ENCODE data around the gene ZSCAN29.

Gene ZSCAN29

GRCh38 chr15:43346305-43346704, 24.5 kb downstream of the ZSCAN29 start:
- no peak for DNase-seq

DNA sequence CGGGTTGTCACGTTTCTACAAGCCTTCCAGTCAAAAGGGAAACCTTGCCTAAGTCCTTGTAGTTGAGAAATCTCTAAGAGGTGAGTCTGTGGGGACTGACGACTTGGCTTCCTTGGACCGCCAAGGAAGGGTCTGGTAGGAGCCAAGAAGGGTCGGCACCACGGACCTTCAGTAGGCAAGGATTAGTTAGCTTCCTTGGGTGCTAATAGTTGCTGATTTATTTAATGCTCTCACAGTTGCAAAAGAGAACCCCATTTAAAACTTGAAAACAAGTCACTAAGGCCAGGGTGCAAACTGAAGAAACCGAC, 40.1 kb downstream of the ZSCAN29 start:
- DNase-seq, result no peak

DNA sequence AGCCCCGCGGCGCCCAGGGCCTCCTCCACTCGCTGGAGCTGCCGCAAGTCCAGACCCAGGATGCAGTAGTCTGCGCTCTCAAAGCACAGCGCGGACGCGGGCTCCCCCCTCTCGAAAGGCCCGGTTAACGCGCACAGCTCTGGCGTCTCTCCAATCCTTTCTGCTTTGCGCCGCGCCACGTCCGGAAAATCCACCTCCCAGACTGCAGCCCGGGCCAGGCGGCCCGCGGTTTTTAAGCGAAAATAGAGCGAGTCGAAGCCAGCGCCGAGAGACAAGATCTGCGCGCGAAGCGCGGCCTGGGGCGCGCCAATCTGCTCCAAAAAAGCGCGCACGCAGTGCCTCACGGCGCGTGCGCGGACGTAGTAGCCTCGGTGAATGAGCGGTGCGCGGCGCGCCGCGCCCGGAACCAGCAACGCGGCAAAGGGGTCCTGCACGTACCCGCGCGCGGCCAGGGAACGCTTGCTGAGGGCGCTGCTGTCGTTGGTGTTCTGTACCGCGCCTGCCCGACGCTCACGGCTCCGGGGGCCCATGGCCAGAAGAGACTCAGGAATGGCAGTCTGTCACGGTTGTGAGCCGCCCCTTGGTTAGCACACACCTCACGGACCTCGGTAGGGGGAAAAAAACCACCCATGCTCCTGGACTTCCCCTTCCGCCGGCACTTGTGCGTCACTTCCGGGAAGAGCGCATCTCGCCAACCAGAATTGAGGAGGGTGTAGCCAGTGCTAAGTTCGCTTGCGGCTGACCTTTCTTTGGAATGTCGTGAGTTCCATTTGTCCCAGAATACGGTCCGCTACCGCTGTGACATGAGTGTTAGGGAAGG, 40.7 kb downstream of the ZSCAN29 start, which contains the start of gene LCMT2:
TSS of gene LCMT2 (minus strand) at position 614 of the 820 bp plus-strand sequence. CDS start at position 530, 84 bp downstream.
- peak; percentile 22 for DNase-seq

DNA sequence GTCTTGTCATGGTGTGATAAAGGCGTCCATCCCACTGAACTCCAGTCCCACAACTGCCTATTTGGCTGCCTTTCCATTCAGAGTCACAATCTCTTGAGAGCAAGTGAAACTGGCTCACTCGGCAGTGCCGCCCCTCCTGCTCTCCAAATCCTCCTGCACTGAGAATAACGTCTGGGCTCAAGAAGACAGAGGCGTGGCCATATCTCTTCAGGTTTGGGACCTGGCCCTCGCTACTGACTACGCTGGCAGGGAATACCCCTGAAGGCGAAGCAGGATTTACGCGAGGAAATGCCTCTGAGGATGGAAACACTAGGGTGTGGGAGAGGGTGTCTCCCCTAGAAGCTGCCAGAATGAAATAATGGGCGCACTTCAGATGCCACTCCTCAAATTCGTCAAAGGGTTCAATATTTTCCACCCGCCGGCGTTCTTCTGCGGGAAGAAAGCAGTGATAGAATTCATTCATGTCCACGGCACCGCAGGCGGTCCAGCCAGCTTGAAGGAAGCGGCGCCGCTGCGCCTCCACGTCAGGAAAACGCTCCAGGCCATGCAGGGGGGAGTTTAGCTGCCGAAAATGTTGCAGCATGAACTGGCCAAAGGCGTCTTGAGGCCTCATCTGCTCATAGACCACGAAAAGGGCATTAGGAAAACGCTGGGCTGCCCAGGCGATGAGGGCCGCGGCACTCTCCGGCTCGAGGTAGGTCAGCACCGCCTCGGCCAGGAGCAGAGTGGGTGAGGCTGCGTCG, 41.5 kb downstream of the ZSCAN29 start:
- no peak for DNase-seq

- DNase-seq, result no peak
Observed at GRCh38 chr15:43325039-43325684, 45.7 kb downstream of the ZSCAN29 start.

GRCh38 chr15:43318990-43319771, 51.7 kb downstream of the ZSCAN29 start:
- no peak for DNase-seq

GRCh38 chr15:43317566-43318184, 53.2 kb downstream of the ZSCAN29 start:
- DNase-seq, result no peak

DNA sequence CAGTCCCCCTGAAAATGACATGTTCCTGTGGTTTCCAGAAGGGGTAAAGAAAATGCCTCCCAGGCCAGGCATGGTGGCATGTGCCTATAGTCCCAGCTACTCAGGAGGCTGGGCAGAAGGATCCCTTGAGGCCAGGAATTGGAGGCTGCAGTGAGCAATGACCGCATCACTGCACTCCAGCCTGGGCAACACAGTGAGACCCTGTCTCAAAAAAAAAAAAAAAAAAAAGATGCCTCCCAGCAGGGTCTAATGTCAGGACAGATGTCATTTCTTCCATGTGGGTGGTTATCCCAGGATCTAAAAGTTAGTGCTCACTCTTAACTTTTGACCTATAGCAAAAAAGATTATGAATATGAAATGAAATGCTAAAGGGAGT, 53.9 kb downstream of the ZSCAN29 start:
- no peak for DNase-seq

- DNase-seq, result no peak
Observed at GRCh38 chr15:43316016-43316970, 54.5 kb downstream of the ZSCAN29 start.

GRCh38 chr15:43314171-43314570, 56.7 kb downstream of the ZSCAN29 start:
- DNase-seq, result no peak

- no peak for DNase-seq
Observed at GRCh38 chr15:43312378-43312777, 58.5 kb downstream of the ZSCAN29 start.
